Activated CD4-positive, CD25-positive, alpha-beta regulatory T cell treated with anti-CD3 and anti-CD28 coated beads, Interleukin-2, amount 50 U/mL, for 16 hours (primary cell): ENCODE measurements around the gene PNPLA2.

ENCODE experiments used
- DNase-seq: peaks from one replicate; pipeline ENCODE4 v3.0.0-alpha.2; 2020; ENCODE audit warnings: low read depth, low spot score

PNPLA2 gene

DNA sequence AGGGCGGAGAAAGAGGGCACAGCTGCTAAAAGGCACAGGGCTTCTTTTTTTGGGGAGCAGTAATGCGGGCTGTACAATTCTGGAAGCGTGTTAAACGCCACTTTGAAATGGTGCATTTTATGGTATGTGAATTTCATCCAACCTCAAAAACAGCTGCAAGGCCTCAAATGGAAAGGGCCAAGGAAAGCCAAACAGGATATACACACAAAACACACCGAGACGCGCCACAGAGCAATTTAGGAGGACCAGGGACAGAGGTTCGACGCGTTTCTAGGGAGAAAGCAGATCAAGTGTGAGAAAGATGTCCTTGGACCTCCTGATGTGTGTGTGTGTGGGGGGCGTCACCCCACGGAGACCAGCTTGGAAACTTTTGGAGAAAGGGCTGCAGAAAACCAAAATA, 55.0 kb downstream of the PNPLA2 start:
- DNase-seq, result no peak
